Hepatocyte (in vitro differentiated cells): ENCODE data around the gene OSBPL10. TPM values are rescaled to one million over a fixed set of nuclear protein-coding genes. Genes with fewer than 3 reads are reported as not detected.

Source experiments
- DNase-seq: peaks from one replicate; pipeline ENCODE4 v3.0.0-alpha.2; 2016; ENCODE audit warnings: low spot score
- H2AFZ ChIP-seq: fragments of 200-600 bp; sonication (generic); 2 replicates; pipeline ENCODE4 v1.6.0; 2016; ENCODE audit warnings: antibody characterized with exemption, mild to moderate bottlenecking
- H3K27ac ChIP-seq: fragments of 200-600 bp; sonication (generic); 2 replicates; pipeline ENCODE4 v1.5.1; 2016; ENCODE audit warnings: mild to moderate bottlenecking
- H3K27me3 ChIP-seq: fragments of 200-600 bp; sonication (generic); 2 replicates; pipeline ENCODE4 v1.6.1; 2016
- H3K36me3 ChIP-seq: fragments of 200-600 bp; sonication (generic); replicated peaks from 2 replicates; pipeline ENCODE4 v1.5.1; 2016; ENCODE audit warnings: low read depth; ENCODE audit not compliant: insufficient read depth
- H3K4me1 ChIP-seq: fragments of 200-600 bp; sonication (generic); 2 replicates; pipeline ENCODE4 v1.5.1; 2016; ENCODE audit warnings: mild to moderate bottlenecking, moderate library complexity; ENCODE audit not compliant: insufficient read depth
- H3K4me2 ChIP-seq: fragments of 200-600 bp; sonication (generic); 2 replicates; pipeline ENCODE4 v1.6.0; 2016
- H3K4me3 ChIP-seq: fragments of 200-600 bp; sonication (generic); 2 replicates; pipeline ENCODE4 v1.5.1; 2016; ENCODE audit warnings: mild to moderate bottlenecking
- H3K79me2 ChIP-seq: fragments of 200-600 bp; sonication (generic); 2 replicates; pipeline ENCODE4 v1.6.0; 2017; ENCODE audit warnings: mild to moderate bottlenecking
- H3K9me2 ChIP-seq: fragments of 200-600 bp; sonication (generic); replicated peaks from 2 replicates; pipeline ENCODE4 v1.6.0; 2017; ENCODE audit warnings: mild to moderate bottlenecking; ENCODE audit not compliant: insufficient read depth
- H3K9me3 ChIP-seq: fragments of 200-600 bp; sonication (generic); 2 replicates; pipeline ENCODE4 v1.5.1; 2016; ENCODE audit warnings: low read depth, mild to moderate bottlenecking
- H4K20me1 ChIP-seq: fragments of 200-600 bp; sonication (generic); 2 replicates; pipeline ENCODE4 v1.6.0; 2016; ENCODE audit warnings: mild to moderate bottlenecking; ENCODE audit not compliant: insufficient read depth, poor library complexity, severe bottlenecking
- EZH2 ChIP-seq: fragments of 200-600 bp; sonication (generic); IDR thresholded peaks from 2 replicates; pipeline ENCODE4 v1.6.1; 2016; ENCODE audit warnings: antibody characterized with exemption, mild to moderate bottlenecking, borderline replicate concordance
- EZH2phosphoT487 ChIP-seq: fragments of 200-600 bp; sonication (generic); IDR thresholded peaks from one replicate; pipeline ENCODE4 v1.6.1; 2018; ENCODE audit warnings: antibody characterized with exemption, mild to moderate bottlenecking, low read depth, moderate library complexity; ENCODE audit not compliant: unreplicated experiment, severe bottlenecking
- WGBS: methylation state at CpG from one replicate; pipeline ENCODE4 v1.1.6; 2016; ENCODE audit warnings: low lambda C conversion rate; ENCODE audit errors: missing lambda C conversion rate; 5-methylcytosine and 5-hydroxymethylcytosine counted together
- polyA plus RNA-seq: library from polyadenylated mRNA; unstranded; fragments of >200 nt; fragmentation: Nextera tagmentation; extraction: Ambion mirVana; gene quantifications from 2 replicates; pipeline ENCODE4 v1.2.1, GENCODE V29; 2016
- total RNA-seq: library from RNA; depleted of rRNA; stranded (reverse); fragments of >200 nt; gene quantifications from 2 replicates; pipeline ENCODE4 v1.2.3, GENCODE V29; 2014
- TF ChIP-seq, protein P1 (sequence below): fragments of 200-600 bp; sonication (generic); IDR thresholded peaks from 2 replicates; pipeline ENCODE4 v1.5.1; 2016; ENCODE audit warnings: antibody characterized with exemption, mild to moderate bottlenecking; ENCODE audit not compliant: poor library complexity

The OSBPL10 gene
- total and polyA plus RNA-seq, 2 experiments from 2014 or later = 18.2 to 32.8 TPM

DNA sequence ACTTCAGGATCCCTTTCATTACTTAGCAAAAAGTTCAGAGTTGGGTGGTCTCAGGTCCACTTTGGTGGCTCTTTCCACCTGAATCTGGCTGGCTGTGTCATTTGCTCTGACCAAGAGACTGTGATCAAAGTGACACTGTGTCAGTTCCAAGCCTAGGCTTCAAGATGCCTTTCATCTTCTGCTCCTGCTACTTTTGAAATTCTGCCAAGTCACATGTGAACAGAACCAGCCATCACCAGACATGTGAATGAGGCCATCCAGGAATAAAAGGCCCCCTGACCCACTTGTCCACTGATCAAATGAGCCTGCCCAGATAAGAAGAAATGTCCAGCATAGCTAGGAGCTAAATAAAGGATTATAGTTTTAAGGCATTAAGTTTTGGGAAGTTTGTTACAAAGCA is 132.2 kb downstream of the OSBPL10 start:
- no peak overlapping the region for H3K27ac ChIP-seq
- H3K36me3 ChIP-seq = no peaks in the 10 kb centered on the region
- H3K4me1 ChIP-seq = peaks cover 4% of the 10 kb centered on the region
- H3K27me3 ChIP-seq = no peaks in the 10 kb centered on the region
- no peak overlapping the region for H3K4me3 ChIP-seq
- TF ChIP-seq EZH2phosphoT487 = no peak
- no peak for TF ChIP-seq EZH2
- TF ChIP-seq, protein P1, sequence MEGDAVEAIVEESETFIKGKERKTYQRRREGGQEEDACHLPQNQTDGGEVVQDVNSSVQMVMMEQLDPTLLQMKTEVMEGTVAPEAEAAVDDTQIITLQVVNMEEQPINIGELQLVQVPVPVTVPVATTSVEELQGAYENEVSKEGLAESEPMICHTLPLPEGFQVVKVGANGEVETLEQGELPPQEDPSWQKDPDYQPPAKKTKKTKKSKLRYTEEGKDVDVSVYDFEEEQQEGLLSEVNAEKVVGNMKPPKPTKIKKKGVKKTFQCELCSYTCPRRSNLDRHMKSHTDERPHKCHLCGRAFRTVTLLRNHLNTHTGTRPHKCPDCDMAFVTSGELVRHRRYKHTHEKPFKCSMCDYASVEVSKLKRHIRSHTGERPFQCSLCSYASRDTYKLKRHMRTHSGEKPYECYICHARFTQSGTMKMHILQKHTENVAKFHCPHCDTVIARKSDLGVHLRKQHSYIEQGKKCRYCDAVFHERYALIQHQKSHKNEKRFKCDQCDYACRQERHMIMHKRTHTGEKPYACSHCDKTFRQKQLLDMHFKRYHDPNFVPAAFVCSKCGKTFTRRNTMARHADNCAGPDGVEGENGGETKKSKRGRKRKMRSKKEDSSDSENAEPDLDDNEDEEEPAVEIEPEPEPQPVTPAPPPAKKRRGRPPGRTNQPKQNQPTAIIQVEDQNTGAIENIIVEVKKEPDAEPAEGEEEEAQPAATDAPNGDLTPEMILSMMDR = no peak
- no peaks in the 10 kb centered on the region for H4K20me1 ChIP-seq
- H2AFZ ChIP-seq = no peak overlapping the region
- no peaks in the 10 kb centered on the region for H3K9me2 ChIP-seq
- peaks cover 11% of the 10 kb centered on the region for H3K79me2 ChIP-seq
- H3K9me3 ChIP-seq = no peaks in the 10 kb centered on the region
- no peak overlapping the region for H3K4me2 ChIP-seq
- no peak for DNase-seq

DNA sequence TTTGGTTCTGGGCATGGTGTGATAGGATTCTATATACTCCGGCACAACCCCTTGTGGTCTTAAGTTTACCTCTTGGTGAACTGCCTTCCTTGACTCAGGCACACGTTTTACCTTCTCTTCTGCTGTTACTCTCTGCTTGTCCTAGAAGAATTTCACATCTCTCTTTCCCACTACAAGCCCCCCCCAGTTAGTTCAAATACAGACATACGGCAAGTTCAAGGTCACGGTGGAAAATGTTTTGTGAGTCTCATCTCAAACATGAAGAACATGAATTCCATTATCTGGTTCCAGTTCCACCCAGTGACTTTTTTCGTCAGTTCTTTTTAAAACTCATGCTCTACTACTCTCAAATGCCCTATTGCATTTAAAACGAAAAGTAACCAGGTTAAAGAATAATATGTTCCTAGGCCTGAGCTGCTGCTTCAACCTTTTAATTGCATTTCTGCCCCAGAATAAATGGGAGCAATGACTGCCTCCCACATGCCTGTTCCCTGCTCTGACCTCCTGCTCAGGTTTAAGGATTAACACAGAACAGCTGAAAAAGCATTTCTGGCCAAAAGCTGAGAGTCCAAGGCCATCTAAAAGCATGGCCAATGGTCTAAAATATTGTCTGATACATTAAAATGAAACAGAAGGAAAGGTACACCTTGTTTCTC is 132.8 kb downstream of the OSBPL10 start:
- Histone ChIP-seq H3K4me2 (no peak overlapping the region), H3K27me3 (no peaks in the 10 kb centered on the region), H3K9me2 (no peaks in the 10 kb centered on the region), H3K9me3 (no peaks in the 10 kb centered on the region), H4K20me1 (no peaks in the 10 kb centered on the region), H2AFZ (no peak overlapping the region), H3K79me2 (peaks cover 11% of the 10 kb centered on the region), H3K27ac (no peak overlapping the region), H3K4me1 (peaks cover 4% of the 10 kb centered on the region), H3K36me3 (no peaks in the 10 kb centered on the region), H3K4me3 (no peak overlapping the region)
- TF ChIP-seq, protein P1 = no peak
- TF ChIP-seq EZH2phosphoT487 = no peak
- TF ChIP-seq EZH2 = no peak
- DNase-seq = no peak
- WGBS = 93% methylated on average over 6 of the region's 6 CpGs

DNA sequence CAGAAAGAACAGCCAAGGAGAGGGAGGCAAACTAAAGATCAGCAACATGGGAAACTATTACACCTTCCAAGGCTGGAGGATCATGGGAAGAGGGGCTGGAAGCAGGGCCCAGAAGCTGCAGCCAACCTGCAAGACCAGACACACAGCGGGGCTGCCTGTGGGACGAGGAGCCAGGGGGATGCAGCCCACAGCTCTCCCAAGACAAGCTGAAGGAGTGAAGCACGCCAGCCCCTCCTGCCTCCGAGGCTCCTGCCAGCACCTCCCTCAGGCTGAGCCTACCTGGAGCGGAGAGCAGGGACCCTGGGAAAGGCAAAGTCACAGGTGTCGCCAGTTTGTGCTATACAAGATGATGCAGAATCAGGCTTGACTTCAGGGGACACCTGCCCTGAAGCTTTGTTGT is 133.3 kb downstream of the OSBPL10 start:
- H3K4me2 ChIP-seq = no peak overlapping the region
- H3K4me3 ChIP-seq = no peak overlapping the region
- WGBS = 97% methylated on average over 6 of the region's 6 CpGs
- no peaks in the 10 kb centered on the region for H3K9me2 ChIP-seq
- H3K36me3 ChIP-seq = no peaks in the 10 kb centered on the region
- H4K20me1 ChIP-seq = no peaks in the 10 kb centered on the region
- H3K79me2 ChIP-seq = peaks cover 10% of the 10 kb centered on the region
- no peaks in the 10 kb centered on the region for H3K9me3 ChIP-seq
- TF ChIP-seq, protein P1 = no peak
- TF ChIP-seq EZH2 (no peak), EZH2phosphoT487 (no peak)
- no peak for DNase-seq
- no peak overlapping the region for H2AFZ ChIP-seq
- H3K27me3 ChIP-seq = no peaks in the 10 kb centered on the region
- H3K4me1 ChIP-seq = peaks cover 4% of the 10 kb centered on the region
- no peak overlapping the region for H3K27ac ChIP-seq
